Astrocyte (in vitro differentiated cells and primary cell): ENCODE measurements around the gene NMT1. TPM values are rescaled to one million over a fixed set of nuclear protein-coding genes. Genes with fewer than 3 reads are reported as not detected.

Experiments
- DNase-seq: peaks from one replicate; pipeline ENCODE4 v3.0.0-alpha.2; 2010; ENCODE audit warnings: low read depth
- FAIRE-seq: peaks from 2 replicates; lab custom pipeline; 2011; peaks lifted over from hg19 to GRCh38; lab: Jason Lieb, UNC
- H2AFZ ChIP-seq: 2 replicates; pipeline ENCODE4 v1.6.0; 2012; ENCODE audit warnings: low read depth, low read length, inconsistent platforms
- H3K27ac ChIP-seq: 2 replicates; pipeline ENCODE4 v1.5.1; 2011; ENCODE audit warnings: low read depth, low read length, inconsistent platforms
- H3K27me3 ChIP-seq: 2 replicates; pipeline ENCODE4 v1.6.0; 2011; ENCODE audit warnings: low read length, inconsistent platforms; ENCODE audit not compliant: insufficient read depth
- H3K36me3 ChIP-seq: 2 replicates; pipeline ENCODE4 v1.5.1; 2011; ENCODE audit warnings: low read length, inconsistent platforms; ENCODE audit not compliant: insufficient read depth
- H3K4me1 ChIP-seq: 2 replicates; pipeline ENCODE4 v1.5.1; 2011; ENCODE audit warnings: low read length, inconsistent platforms; ENCODE audit not compliant: insufficient read depth
- H3K4me2 ChIP-seq: 2 replicates; pipeline ENCODE4 v1.6.0; 2012; ENCODE audit warnings: low read length, inconsistent platforms
- H3K4me3 ChIP-seq: 2 replicates; pipeline ENCODE4 v1.5.1; 2011; ENCODE audit warnings: low read depth, mild to moderate bottlenecking, low read length, inconsistent platforms; ENCODE audit not compliant: insufficient read depth
- H3K79me2 ChIP-seq: 2 replicates; pipeline ENCODE4 v1.6.0; 2012; ENCODE audit warnings: mild to moderate bottlenecking, low read length, inconsistent platforms; ENCODE audit not compliant: insufficient read depth
- H3K9ac ChIP-seq: 2 replicates; pipeline ENCODE4 v1.6.0; 2012; ENCODE audit warnings: mild to moderate bottlenecking, low read length, inconsistent platforms
- H3K9me3 ChIP-seq: 2 replicates; pipeline ENCODE4 v1.5.1; 2012; ENCODE audit warnings: low read depth, mild to moderate bottlenecking, low read length, inconsistent platforms; ENCODE audit not compliant: insufficient read depth
- H4K20me1 ChIP-seq: 2 replicates; pipeline ENCODE4 v1.6.0; 2012; ENCODE audit warnings: low read length, inconsistent platforms; ENCODE audit not compliant: insufficient read depth
- H3K27ac Mint-ChIP-seq: one replicate; pipeline ENCODE4 v1.8.0; 2021; ENCODE audit warnings: mild to moderate bottlenecking, mixed read lengths; ENCODE audit not compliant: unreplicated experiment
- H3K27me3 Mint-ChIP-seq: one replicate; pipeline ENCODE4 v1.8.0; 2021; ENCODE audit warnings: low read depth, mixed read lengths; ENCODE audit not compliant: unreplicated experiment
- H3K36me3 Mint-ChIP-seq: one replicate; pipeline ENCODE4 v1.8.0; 2021; ENCODE audit warnings: low read depth, mixed read lengths; ENCODE audit not compliant: unreplicated experiment
- H3K4me1 Mint-ChIP-seq: one replicate; pipeline ENCODE4 v1.8.0; 2021; ENCODE audit warnings: low read depth, mixed read lengths; ENCODE audit not compliant: unreplicated experiment
- H3K4me3 Mint-ChIP-seq: one replicate; pipeline ENCODE4 v1.8.0; 2021; ENCODE audit warnings: mild to moderate bottlenecking, moderate library complexity, mixed read lengths; ENCODE audit not compliant: unreplicated experiment
- H3K9me3 Mint-ChIP-seq: one replicate; pipeline ENCODE4 v1.8.0; 2021; ENCODE audit warnings: mild to moderate bottlenecking, mixed read lengths; ENCODE audit not compliant: unreplicated experiment
- EZH2 ChIP-seq: IDR thresholded peaks from 2 replicates; pipeline ENCODE4 v1.6.1; 2012; ENCODE audit warnings: mild to moderate bottlenecking, low read length, inconsistent platforms; ENCODE audit not compliant: insufficient read depth
- total RNA-seq: library from RNA; stranded (reverse); gene quantifications from 2 replicates; pipeline ENCODE4 v1.2.1, GENCODE V29; 2021
- TF ChIP-seq, protein P1 (sequence below): IDR thresholded peaks from 2 replicates; pipeline ENCODE4 v1.5.1; 2011; ENCODE audit warnings: low read depth, mild to moderate bottlenecking, inconsistent platforms, low read length, moderate library complexity; ENCODE audit not compliant: insufficient read depth

Gene NMT1
- total RNA-seq, 1 donor from 2014 or later, result 114 TPM

DNA sequence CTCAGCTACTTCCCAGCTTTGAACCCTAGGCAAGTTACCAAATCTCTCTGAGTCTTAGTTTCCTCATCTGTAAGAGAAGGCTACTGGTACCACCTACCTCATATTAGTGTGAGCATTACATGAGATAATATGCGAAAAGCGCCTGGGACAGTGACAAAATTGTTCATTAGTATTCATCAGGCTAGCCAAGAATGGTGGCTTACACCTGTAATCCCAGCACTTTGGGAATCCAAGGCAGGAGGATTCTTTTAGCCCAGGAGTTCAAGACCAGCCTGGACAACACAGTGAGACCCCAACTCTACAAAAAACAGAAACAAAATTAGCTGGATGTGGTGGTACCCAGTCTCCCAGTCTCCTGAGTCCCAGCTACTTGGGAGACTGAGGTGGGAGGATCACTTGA lies 67.9 kb downstream of the NMT1 start:
- H3K79me2 ChIP-seq, result peaks cover 66% of the 10 kb centered on the region
- H4K20me1 ChIP-seq, result peaks cover 12% of the 10 kb centered on the region
- H2AFZ ChIP-seq, result no peak overlapping the region
- Mint-ChIP-seq H3K27ac (no peak overlapping the region), H3K4me1 (peaks cover 36% of the 10 kb centered on the region), H3K27me3 (no peaks in the 10 kb centered on the region), H3K9me3 (no peaks in the 10 kb centered on the region), H3K36me3 (peaks cover 4% of the 10 kb centered on the region), H3K4me3 (no peak overlapping the region)
- H3K9ac ChIP-seq, result no peak overlapping the region
- no peaks in the 10 kb centered on the region for H3K27me3 ChIP-seq
- H3K4me1 ChIP-seq, result peaks cover 51% of the 10 kb centered on the region
- no peaks in the 10 kb centered on the region for H3K9me3 ChIP-seq
- no peaks in the 10 kb centered on the region for H3K36me3 ChIP-seq
- FAIRE-seq (no peak), DNase-seq (no peak)
- no peak overlapping the region for H3K27ac ChIP-seq
- TF ChIP-seq, protein P1, sequence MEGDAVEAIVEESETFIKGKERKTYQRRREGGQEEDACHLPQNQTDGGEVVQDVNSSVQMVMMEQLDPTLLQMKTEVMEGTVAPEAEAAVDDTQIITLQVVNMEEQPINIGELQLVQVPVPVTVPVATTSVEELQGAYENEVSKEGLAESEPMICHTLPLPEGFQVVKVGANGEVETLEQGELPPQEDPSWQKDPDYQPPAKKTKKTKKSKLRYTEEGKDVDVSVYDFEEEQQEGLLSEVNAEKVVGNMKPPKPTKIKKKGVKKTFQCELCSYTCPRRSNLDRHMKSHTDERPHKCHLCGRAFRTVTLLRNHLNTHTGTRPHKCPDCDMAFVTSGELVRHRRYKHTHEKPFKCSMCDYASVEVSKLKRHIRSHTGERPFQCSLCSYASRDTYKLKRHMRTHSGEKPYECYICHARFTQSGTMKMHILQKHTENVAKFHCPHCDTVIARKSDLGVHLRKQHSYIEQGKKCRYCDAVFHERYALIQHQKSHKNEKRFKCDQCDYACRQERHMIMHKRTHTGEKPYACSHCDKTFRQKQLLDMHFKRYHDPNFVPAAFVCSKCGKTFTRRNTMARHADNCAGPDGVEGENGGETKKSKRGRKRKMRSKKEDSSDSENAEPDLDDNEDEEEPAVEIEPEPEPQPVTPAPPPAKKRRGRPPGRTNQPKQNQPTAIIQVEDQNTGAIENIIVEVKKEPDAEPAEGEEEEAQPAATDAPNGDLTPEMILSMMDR, result no peak
- TF ChIP-seq EZH2, result no peak
- no peak overlapping the region for H3K4me3 ChIP-seq
- no peak overlapping the region for H3K4me2 ChIP-seq

GRCh38 chr17:45129426-45129939 lies 68.4 kb downstream of the NMT1 start:
- FAIRE-seq, result no peak
- H3K27ac Mint-ChIP-seq, result no peak overlapping the region

More at GRCh38 chr17:45129426-45129939, 68.4 kb downstream of the NMT1 start:
- Mint-ChIP-seq H3K27me3 (no peaks in the 10 kb centered on the region), H3K36me3 (peaks cover 4% of the 10 kb centered on the region), H3K9me3 (no peaks in the 10 kb centered on the region), H3K4me1 (peaks cover 32% of the 10 kb centered on the region), H3K4me3 (no peak overlapping the region)
- Histone ChIP-seq H3K36me3 (no peaks in the 10 kb centered on the region), H3K9me3 (no peaks in the 10 kb centered on the region), H3K79me2 (peaks cover 63% of the 10 kb centered on the region), H4K20me1 (peaks cover 12% of the 10 kb centered on the region), H3K27me3 (no peaks in the 10 kb centered on the region), H3K27ac (no peak overlapping the region), H3K9ac (no peak overlapping the region), H3K4me2 (no peak overlapping the region), H3K4me3 (no peak overlapping the region), H2AFZ (no peak overlapping the region), H3K4me1 (peaks cover 46% of the 10 kb centered on the region)
- no peak for DNase-seq
- TF ChIP-seq EZH2, result no peak
- TF ChIP-seq, protein P1, result no peak
